Measurements from ENCODE around the gene ZNF776.
"Not testable (repeated sequence)": the region's sequence is repeated elsewhere in the genome, so short reads cannot be mapped to it uniquely, and the experiment has no call there.

ZNF776 gene

DNA sequence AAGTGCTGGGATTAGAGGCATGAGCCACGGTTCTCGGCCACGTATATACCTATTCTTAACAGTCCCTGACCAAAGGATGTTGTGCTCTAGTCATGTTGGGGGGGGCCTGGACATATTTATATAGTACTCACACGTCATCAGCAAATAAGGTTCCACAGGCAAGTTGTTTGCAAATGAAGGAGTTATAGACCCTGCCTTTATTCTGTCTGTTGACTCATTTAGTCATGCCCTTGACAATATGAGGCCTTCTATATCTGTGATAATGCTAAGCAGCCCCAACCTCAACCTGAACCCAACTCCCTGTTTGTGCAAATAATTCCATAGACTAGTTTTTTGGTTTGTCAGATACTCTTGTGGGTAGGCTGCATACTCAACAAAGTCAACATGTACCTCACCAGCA, 31.7 kb downstream of the ZNF776 start:
- DNase-seq (ENCODE audit: low read depth) = no peak

DNA sequence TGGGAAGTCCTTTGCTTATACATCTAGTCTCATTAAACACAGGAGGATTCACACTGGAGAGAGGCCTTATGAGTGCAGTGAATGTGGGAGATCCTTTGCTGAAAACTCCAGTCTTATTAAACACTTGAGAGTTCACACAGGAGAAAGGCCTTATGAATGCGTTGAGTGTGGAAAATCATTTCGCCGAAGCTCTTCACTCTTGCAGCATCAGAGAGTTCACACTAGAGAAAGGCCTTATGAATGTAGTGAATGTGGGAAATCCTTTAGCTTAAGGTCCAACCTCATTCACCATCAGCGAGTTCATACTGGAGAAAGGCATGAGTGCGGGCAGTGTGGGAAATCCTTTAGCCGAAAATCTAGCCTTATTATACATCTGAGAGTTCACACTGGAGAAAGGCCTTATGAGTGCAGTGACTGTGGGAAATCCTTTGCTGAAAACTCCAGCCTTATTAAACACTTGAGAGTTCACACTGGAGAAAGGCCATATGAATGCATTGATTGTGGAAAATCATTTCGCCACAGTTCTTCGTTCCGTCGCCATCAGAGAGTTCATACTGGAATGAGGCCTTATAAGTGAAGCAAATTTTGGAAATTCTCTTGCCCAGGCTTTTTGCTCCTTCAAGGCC, 32.7 kb downstream of the ZNF776 start:
- no peak for DNase-seq (ENCODE audit: low read depth)

DNA sequence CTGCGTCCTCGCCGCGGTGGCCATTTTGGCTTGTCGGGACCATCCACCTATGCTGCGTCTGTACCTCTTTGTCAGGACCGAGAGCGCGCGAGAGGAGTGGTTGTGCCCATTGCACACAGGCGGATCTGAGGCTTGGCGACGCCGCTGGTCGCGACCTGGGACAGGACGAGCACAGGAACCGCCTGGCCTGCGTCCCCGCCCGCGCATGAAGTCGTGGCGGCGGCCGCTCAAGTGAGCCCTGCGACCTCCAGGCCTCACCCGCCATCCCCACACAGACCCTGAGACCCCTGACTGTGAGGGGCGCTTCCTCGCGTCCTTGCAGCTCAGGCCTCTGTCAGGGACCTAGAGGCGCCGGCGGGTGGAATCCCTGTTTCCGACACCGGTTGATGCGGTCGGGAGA, 39.7 kb downstream of the ZNF776 start:
- DNase-seq (ENCODE audit: low read depth) = no peak

DNA sequence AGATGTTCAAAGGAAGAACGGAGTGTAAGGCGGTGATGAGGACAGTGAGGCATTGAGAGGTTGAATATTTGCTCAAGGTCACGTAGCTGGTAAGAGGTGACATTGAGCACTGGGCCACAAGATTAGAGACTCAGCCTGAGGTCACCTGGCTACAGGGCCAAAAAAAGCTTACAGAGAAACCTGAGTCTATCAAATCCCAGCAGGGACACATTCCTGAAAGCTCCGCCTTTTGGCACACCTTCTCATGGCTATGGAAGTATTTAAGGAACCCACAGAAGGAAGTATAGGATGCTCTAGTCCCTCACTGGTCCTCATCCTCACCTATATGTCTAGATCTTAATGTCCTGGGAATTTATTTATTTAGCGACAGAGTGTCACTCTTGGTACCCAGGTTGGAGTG, 40.3 kb downstream of the ZNF776 start:
- DNase-seq (ENCODE audit: low read depth) = no peak

DNA sequence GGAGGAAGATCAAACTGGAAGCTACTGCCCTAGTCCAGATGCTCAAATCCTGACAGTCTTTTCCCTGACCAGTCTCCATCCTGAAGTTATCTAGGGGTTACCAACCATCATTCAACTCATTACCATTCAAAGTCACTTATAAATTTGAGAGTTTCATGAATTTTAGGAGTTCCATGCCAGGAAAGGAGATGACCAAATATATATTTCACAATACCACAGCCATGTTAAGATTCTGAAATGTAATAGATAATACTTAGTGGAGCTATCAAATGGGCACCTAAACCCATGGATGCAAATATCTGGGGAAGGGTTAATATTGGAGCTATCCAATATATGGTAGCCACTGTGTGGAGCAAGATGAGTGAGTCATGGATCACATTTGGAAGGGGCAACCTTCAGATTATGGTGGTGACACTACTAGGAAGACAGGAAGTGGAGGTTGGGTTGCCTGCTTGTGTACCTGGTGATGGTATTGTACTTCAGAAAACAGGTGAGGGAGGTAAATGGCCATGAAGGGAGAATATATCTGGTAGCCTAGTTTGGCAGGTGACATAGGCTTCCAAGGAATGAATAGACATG, 41.6 kb downstream of the ZNF776 start:
- no peak for DNase-seq (ENCODE audit: low read depth)

DNA sequence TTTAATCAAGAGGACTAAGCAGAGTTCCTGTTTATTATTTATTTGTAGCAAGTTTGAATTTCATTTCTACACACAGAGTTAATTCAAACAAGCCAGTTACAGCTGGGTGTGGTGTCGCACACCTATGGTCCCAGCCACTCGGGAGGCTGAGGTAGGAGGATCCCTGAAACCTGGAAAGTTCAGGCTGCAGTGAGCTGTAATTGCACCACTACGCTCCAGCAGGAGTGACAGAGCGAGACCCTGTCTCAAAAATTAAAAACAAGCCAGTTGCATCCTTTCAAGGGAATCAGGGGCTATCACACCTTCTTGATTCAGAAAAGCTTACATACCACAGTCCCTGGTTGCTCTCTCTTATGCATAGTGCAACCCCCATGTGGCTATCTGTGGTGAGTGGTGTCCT, 42.7 kb downstream of the ZNF776 start:
- DNase-seq (ENCODE audit: low read depth) = no peak

DNA sequence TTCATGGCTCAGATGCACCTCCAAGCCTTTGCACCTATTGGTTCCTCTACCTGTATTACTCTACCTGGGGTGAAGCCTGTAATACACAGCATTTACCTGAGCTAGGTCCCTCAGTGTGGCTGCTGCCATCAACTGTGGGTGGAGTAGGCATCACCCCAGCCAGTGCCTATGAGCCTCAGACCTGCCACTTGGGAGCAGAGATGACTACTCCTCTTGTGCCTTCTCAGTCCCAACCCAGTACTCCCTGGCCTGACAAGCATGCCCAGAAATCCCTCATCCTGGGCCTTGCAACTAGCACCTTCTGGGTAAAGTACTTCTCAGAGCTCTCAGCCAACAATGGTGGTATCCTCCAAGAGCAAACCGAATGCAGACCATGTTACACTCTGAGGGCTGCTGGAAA, 50.0 kb downstream of the ZNF776 start:
- not testable (repeated sequence) for DNase-seq (ENCODE audit: low read depth)

DNA sequence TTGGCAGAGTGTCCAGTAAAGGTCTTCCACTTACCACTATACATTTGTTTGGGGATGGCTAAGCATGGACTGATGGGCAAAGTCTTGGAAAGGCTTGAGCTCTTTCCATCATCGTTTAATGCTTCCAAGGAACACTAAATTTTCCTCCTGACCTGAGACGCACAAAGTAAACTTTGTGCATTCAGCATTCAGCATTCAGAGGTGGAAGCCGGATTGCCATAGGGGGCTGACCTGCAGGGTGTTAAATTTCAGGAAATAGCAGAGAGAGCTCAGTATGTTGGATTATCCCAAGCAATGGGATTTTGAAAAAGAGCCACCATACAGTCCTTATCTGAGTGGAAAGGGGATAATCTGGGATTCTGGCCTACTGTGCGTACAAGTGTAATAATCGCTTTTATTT, 54.1 kb downstream of the ZNF776 start:
- no peak for DNase-seq (ENCODE audit: low read depth)

DNA sequence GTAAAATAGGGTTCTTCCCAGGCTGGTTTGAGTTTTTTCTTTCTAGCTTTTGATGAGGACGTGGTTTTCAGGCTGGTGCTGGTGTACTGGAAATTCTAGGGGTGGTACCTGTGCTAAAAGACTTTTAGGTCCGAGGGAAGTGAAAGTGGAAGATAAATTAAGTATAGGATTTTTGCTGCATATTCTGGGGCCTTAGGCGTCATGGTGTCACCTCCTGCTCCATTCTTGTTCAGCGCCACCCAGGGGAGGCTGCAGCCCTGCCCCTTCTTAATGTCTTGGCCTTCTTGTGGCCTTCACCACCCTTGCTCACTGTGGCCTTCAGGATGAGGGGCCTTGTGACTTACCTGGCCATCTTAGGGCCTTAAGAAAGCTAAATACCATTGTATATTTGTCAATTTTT, 55.7 kb downstream of the ZNF776 start:
- DNase-seq (ENCODE audit: low read depth) = no peak

DNA sequence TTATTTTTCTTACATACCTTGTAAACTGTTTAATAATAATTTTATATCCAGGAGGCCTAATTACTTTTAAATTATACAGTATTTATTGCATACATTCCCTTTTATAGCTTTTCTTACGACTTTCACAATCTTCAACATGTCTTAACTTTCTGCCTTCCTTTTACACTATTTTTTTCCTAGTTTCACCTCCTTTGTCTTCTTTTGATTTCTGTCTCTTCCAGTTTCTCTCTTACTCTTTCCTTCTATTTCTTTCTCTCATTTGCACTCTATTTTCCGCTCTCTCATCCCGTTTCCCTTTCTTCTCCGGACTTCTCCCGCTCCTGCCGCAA, 56.6 kb downstream of the ZNF776 start:
- no peak for DNase-seq (ENCODE audit: low read depth)

DNA sequence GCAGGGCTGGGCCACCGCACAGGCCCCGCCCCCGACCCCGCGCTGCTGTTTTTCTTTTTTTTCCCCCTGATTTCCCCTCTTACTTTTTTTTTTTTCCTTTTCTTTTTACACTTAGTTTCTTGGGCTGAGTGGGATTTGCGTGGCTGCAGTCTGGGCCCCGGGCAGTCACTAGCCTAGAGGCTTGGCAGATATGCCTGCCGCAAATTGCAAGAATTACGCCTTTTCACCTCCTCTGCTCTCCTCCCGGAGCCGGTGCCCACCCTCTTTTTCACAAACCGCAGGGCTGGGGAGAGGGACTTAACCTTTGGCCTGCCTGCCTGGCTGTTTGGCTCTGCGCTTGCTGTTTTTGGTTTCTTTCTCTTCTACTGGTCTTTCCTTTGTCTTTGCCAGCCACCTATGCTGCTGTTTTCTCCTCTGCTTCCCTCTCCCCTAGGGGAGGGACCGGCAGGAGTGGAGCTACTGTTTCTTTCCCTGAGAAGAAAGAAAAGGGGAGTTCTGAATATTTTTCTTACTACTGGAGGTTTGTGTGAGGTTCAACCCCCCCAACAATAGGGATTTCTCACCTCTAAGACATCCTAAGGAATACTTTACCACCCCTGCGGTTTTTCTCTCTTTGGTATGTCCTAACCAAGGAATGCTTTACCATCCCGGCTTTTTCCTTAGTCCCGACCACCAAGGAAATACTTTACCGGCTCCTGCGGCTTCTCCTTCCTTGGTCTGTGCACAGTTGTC, 57.1 kb downstream of the ZNF776 start:
- peak; percentile 69 for DNase-seq (ENCODE audit: low read depth)

DNA sequence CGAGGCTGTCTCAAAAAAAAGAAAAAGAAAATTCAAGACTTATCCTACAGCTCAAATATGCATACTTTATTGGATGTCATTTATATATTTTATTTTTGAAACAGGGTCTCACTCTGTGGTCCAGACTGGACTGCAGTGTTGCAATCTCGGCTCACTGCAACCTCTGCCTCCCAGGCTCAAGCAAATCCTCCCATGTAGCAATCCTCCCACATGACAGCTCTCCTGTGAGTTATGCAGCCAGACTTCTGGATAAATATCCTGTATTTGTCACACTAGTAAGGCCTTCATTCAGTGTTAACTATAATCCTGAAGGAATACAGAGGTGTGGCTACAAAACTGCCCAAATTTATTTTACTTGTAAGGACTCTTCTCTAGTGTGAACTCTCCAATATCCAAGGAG, 60.9 kb downstream of the ZNF776 start:
- no peak for DNase-seq (ENCODE audit: low read depth)

Measured in HS-27A (cell line).